Measurements from ENCODE around the gene ASPHD1.
A peak's percentile ranks its signal among the peaks of the same experiment; 100 is the strongest.

DNA sequence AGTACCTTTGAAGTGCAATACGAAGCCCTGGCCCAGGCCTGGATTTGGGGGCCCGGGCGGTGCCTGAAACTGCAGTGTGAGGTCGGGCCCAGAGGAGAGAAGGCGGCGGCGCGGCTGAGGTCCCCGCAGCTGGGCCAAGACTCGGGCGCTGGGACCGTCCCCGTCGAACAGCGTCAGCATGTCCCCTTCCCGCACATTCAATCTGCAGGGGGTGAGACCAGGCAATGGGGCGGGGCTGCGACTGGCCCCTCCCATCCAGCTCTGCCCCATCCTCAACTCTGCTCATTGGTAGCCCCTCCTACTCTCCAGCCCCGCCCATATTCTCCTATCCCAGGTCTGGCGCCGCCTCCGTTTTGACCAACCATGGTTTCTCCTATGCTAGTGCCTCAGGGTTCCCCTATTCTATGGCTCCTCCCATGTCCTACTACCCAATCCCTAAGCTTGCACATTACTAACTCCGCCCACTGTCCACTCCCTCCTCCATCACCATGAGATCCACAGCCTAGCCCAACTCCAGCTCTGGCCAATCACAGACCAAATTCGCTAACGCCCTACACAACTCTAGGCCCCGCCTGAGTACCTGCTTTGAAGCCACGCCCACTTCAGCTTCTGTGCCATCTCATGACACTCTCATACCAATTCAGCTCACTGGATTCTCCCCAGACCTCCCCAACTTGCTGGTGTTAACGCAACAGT lies 22.9 kb upstream of the ASPHD1 start:
- TF ChIP-seq, protein P1, sequence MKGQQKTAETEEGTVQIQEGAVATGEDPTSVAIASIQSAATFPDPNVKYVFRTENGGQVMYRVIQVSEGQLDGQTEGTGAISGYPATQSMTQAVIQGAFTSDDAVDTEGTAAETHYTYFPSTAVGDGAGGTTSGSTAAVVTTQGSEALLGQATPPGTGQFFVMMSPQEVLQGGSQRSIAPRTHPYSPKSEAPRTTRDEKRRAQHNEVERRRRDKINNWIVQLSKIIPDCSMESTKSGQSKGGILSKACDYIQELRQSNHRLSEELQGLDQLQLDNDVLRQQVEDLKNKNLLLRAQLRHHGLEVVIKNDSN (IDR thresholded peaks at IDR 0.05) = no peak
- TF ChIP-seq FOXM1 (IDR thresholded peaks at IDR 0.05; ENCODE audit: borderline replicate concordance, low read depth) (no peak), YY1 (IDR thresholded peaks at IDR 0.05; ENCODE audit: low read depth) (no peak; the same call in 1 of the 2 replicates), TCF12 (IDR thresholded peaks at IDR 0.05; ENCODE audit: low read depth) (no peak), CEBPB (IDR thresholded peaks at IDR 0.05) (no peak), RAD21 (IDR thresholded peaks at IDR 0.05; ENCODE audit: low read depth) (no peak), EP300 (IDR thresholded peaks at IDR 0.05; ENCODE audit: borderline replicate concordance) (no peak), ZBTB7A (IDR thresholded peaks at IDR 0.05; ENCODE audit: low read depth) (no peak), EGR1 (IDR thresholded peaks at IDR 0.05) (no peak)
- TF ChIP-seq, protein P2, sequence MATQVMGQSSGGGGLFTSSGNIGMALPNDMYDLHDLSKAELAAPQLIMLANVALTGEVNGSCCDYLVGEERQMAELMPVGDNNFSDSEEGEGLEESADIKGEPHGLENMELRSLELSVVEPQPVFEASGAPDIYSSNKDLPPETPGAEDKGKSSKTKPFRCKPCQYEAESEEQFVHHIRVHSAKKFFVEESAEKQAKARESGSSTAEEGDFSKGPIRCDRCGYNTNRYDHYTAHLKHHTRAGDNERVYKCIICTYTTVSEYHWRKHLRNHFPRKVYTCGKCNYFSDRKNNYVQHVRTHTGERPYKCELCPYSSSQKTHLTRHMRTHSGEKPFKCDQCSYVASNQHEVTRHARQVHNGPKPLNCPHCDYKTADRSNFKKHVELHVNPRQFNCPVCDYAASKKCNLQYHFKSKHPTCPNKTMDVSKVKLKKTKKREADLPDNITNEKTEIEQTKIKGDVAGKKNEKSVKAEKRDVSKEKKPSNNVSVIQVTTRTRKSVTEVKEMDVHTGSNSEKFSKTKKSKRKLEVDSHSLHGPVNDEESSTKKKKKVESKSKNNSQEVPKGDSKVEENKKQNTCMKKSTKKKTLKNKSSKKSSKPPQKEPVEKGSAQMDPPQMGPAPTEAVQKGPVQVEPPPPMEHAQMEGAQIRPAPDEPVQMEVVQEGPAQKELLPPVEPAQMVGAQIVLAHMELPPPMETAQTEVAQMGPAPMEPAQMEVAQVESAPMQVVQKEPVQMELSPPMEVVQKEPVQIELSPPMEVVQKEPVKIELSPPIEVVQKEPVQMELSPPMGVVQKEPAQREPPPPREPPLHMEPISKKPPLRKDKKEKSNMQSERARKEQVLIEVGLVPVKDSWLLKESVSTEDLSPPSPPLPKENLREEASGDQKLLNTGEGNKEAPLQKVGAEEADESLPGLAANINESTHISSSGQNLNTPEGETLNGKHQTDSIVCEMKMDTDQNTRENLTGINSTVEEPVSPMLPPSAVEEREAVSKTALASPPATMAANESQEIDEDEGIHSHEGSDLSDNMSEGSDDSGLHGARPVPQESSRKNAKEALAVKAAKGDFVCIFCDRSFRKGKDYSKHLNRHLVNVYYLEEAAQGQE (IDR thresholded peaks at IDR 0.05; ENCODE audit: low read depth) = no peak
- TF ChIP-seq, protein P3, sequence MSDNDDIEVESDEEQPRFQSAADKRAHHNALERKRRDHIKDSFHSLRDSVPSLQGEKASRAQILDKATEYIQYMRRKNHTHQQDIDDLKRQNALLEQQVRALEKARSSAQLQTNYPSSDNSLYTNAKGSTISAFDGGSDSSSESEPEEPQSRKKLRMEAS (IDR thresholded peaks at IDR 0.05) = peak; percentile 79

All from Ishikawa (cell line).